HCT116 (cell line): ENCODE measurements around the gene ITPR1. TPM values are rescaled to one million over a fixed set of nuclear protein-coding genes. Genes with fewer than 3 reads are reported as not detected.

Source experiments
- ATAC-seq: fragments of 200-7000 bp; cut with Tn5 transposase; 2 replicates; pipeline ENCODE4 v1.9.1; 2020; ENCODE audit warnings: mild to moderate bottlenecking, moderate library complexity
- BruUV-seq: library from RNA; stranded (reverse); fragments of 400-500 nt; replicated peaks from 2 replicates; lab custom pipeline; 2021; lab: Mats Ljungman, UMichigan
- CTCF ChIA-PET: fragments of 300-600 bp; sonication (Branson Sonifier 250); formaldehyde crosslinking; loops from one replicate; lab custom pipeline; 2021; ENCODE audit warnings: antibody characterized with exemption; lab: Charles Lee
- POLR2A ChIA-PET: fragments of 300-600, 350-600 bp; sonication (Branson Sonifier 250); formaldehyde crosslinking; loops from one replicate; lab custom pipeline; 2021; ENCODE audit warnings: antibody characterized with exemption; lab: Charles Lee
- RAD21 ChIA-PET, 2 experiments: fragments of 300-600 bp; sonication (Branson Sonifier 250); formaldehyde crosslinking; loops; one replicate each; lab custom pipeline; 2023; ENCODE audit warnings: low total read pairs in 2 of 2; ENCODE audit not compliant: uncharacterized antibody in 2 of 2, unreplicated experiment in 2 of 2, low non-redundant PET in 1 of 2; lab: Charles Lee
- DNase-seq: peaks from one replicate; pipeline ENCODE4 v3.0.0-alpha.2; 2010; ENCODE audit warnings: low read depth, low spot score
- H2AFZ ChIP-seq: fragments of 200-600 bp; shearing (Covaris generic), sonication (generic); 2 replicates; pipeline ENCODE4 v1.6.1; 2017; ENCODE audit warnings: low read depth, mixed run types, mixed read lengths, antibody characterized with exemption, low read length; ENCODE audit not compliant: poor library complexity, severe bottlenecking
- H3K27ac ChIP-seq: 2 replicates; pipeline ENCODE4 v1.5.1; 2012; ENCODE audit warnings: low read depth, low read length
- H3K27me3 ChIP-seq: fragments of 200-600 bp; sonication (generic); 2 replicates; pipeline ENCODE4 v1.6.1; 2016; ENCODE audit warnings: mixed run types, low read length, mixed read lengths; ENCODE audit not compliant: insufficient read depth
- H3K36me3 ChIP-seq, 2 experiments: fragments of 200-500 bp in 1 of 2; fragments of 200-600 bp in 1 of 2; sonication (Bioruptor generic) in 1 of 2; sonication (generic) in 1 of 2; 2 replicates each; pipeline versions ENCODE4 v1.5.1 to v1.6.1; 2014 to 2016; ENCODE audit warnings: low read length in 2 of 2, inconsistent platforms in 1 of 2, mixed read lengths in 1 of 2, mixed run types in 1 of 2; ENCODE audit not compliant: insufficient read depth in 2 of 2, control insufficient read depth in 1 of 2
- H3K4me1 ChIP-seq, 2 experiments: fragments of 200-600 bp in 1 of 2; sonication (generic) in 1 of 2; 2 replicates each; pipeline versions ENCODE4 v1.5.1 to v1.6.1; 2012 to 2017; ENCODE audit warnings: low read length in 2 of 2, inconsistent platforms in 1 of 2, mild to moderate bottlenecking in 1 of 2, mixed read lengths in 1 of 2, mixed run types in 1 of 2, moderate library complexity in 1 of 2; ENCODE audit not compliant: insufficient read depth in 2 of 2, control insufficient read depth in 1 of 2
- H3K4me2 ChIP-seq: fragments of 200-600 bp; sonication (generic); 2 replicates; pipeline ENCODE4 v1.6.1; 2017; ENCODE audit warnings: mixed run types, low read length, mixed read lengths
- H3K4me3 ChIP-seq, 2 experiments: fragments of 200-600 bp in 1 of 2; sonication (generic) in 1 of 2; replicated peaks in 1 of 2; 2 replicates each; pipeline ENCODE4 v1.5.1; 2011 to 2016; ENCODE audit warnings: low read length in 2 of 2, control low read depth in 1 of 2, low read depth in 1 of 2, mild to moderate bottlenecking in 1 of 2, mixed read lengths in 1 of 2, mixed run types in 1 of 2
- H3K79me2 ChIP-seq: fragments of 200-600 bp; sonication (generic); 2 replicates; pipeline ENCODE4 v1.6.1; 2017; ENCODE audit warnings: mild to moderate bottlenecking, mixed run types, low read length, moderate library complexity, mixed read lengths; ENCODE audit not compliant: insufficient read depth
- H3K9ac ChIP-seq: fragments of 200-600 bp; sonication (generic); 2 replicates; pipeline ENCODE4 v1.6.1; 2016; ENCODE audit warnings: low read length, mixed read lengths
- H3K9me2 ChIP-seq: fragments of 200-600 bp; sonication (generic), shearing (Covaris generic); 2 replicates; pipeline ENCODE4 v1.6.1; 2017; ENCODE audit warnings: mixed run types, mild to moderate bottlenecking, moderate library complexity; ENCODE audit not compliant: insufficient read depth
- H3K9me3 ChIP-seq, 2 experiments: fragments of 200-500 bp in 1 of 2; fragments of 200-600 bp in 1 of 2; sonication (Bioruptor generic) in 1 of 2; sonication (generic) in 1 of 2; 2 replicates each; pipeline ENCODE4 v1.6.1; 2014 to 2017; ENCODE audit warnings: low read length in 2 of 2, mixed read lengths in 2 of 2, inconsistent platforms in 1 of 2, low read depth in 1 of 2, mild to moderate bottlenecking in 1 of 2, mixed run types in 1 of 2, moderate library complexity in 1 of 2; ENCODE audit not compliant: control insufficient read depth in 1 of 2, insufficient read depth in 1 of 2
- H4K20me1 ChIP-seq: fragments of 200-600 bp; sonication (generic), shearing (Covaris generic); 2 replicates; pipeline ENCODE4 v1.6.1; 2017; ENCODE audit warnings: mixed run types, mild to moderate bottlenecking, moderate library complexity; ENCODE audit not compliant: insufficient read depth
- CBX3 ChIP-seq: IDR thresholded peaks from 2 replicates; pipeline ENCODE4 v1.6.1; 2012; ENCODE audit warnings: low read depth
- CEBPB ChIP-seq: IDR thresholded peaks from 2 replicates; pipeline ENCODE4 v1.6.1; 2012; ENCODE audit warnings: low read depth
- EGR1 ChIP-seq: IDR thresholded peaks from 2 replicates; pipeline ENCODE4 v1.6.1; 2012; ENCODE audit warnings: low read depth
- ELF1 ChIP-seq: IDR thresholded peaks from 2 replicates; pipeline ENCODE4 v1.6.1; 2012; ENCODE audit warnings: low read depth, borderline replicate concordance
- EZH2phosphoT487 ChIP-seq: fragments of 200-600 bp; IDR thresholded peaks from 2 replicates; pipeline ENCODE4 v1.6.1; 2018; ENCODE audit warnings: antibody characterized with exemption, borderline replicate concordance
- POLR2A ChIP-seq: IDR thresholded peaks from 2 replicates; pipeline ENCODE4 v1.7.0; 2011; ENCODE audit warnings: borderline replicate concordance; ENCODE audit not compliant: insufficient read depth, insufficient read length; ENCODE audit errors: extremely low read depth
- POLR2AphosphoS5 ChIP-seq: IDR thresholded peaks from 2 replicates; pipeline ENCODE4 v1.6.1; 2011; ENCODE audit warnings: mild to moderate bottlenecking, low read depth, low read length, moderate library complexity
- SP1 ChIP-seq: IDR thresholded peaks from 2 replicates; pipeline ENCODE4 v1.6.1; 2012; ENCODE audit warnings: low read depth
- SRF ChIP-seq: IDR thresholded peaks from 2 replicates; pipeline ENCODE4 v1.6.1; 2012; ENCODE audit warnings: low read depth
- TCF7L2 ChIP-seq: IDR thresholded peaks from 2 replicates; pipeline ENCODE4 v1.7.0; 2011; ENCODE audit warnings: borderline replicate concordance, inconsistent platforms; ENCODE audit not compliant: insufficient read depth, insufficient read length; ENCODE audit errors: extremely low read depth
- YY1 ChIP-seq: IDR thresholded peaks from 2 replicates; pipeline ENCODE4 v1.6.1; 2011; ENCODE audit warnings: low read length, low read depth, moderate library complexity, mild to moderate bottlenecking; ENCODE audit not compliant: insufficient replicate concordance; ENCODE audit errors: extremely low read depth
- ZNF274 ChIP-seq: fragments of 200-500 bp; sonication (Bioruptor generic); IDR thresholded peaks from 2 replicates; pipeline ENCODE4 v1.6.1; 2014; ENCODE audit warnings: mild to moderate bottlenecking, low read depth, low read length, inconsistent platforms
- intact Hi-C: fragments of 100-400 bp; cut with micrococcal nuclease; formaldehyde crosslinking; loops from 2 replicates; pipeline ENCODE4 v1.10.0; 2022
- total RNA-seq: library from RNA; stranded (reverse); gene quantifications from one replicate; pipeline ENCODE4 v1.2.1, GENCODE V29; 2021; ENCODE audit not compliant: unreplicated experiment
- TF ChIP-seq, protein P1 (sequence below): IDR thresholded peaks from 2 replicates; pipeline ENCODE4 v1.6.1; 2012
- TF ChIP-seq, protein P2 (sequence below): IDR thresholded peaks from 2 replicates; pipeline ENCODE4 v1.6.1; 2011; ENCODE audit warnings: mild to moderate bottlenecking, low read length, moderate library complexity; ENCODE audit not compliant: insufficient replicate concordance; ENCODE audit errors: extremely low read depth

Gene ITPR1
- total RNA-seq, 1 experiment from 2014 or later: 9.2 TPM

DNA sequence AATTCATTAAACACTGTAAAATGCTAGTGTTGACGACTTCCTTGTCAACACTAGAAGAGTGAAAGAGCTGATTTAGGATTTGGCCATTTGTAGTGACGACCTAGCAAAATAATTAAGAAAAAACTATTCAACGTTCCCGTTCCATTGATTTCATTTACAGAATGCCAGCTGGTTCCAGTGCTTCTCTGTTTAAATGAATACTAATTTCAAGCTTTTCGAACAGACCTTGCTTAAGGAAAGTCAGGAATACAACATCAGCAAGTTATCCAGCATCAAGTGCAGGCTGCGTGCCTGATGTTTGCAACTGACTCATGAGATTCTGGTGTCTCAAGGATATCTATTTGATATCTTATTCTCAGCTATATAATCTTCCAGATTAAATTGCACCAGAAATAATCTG is 387.7 kb downstream of the ITPR1 start:
- POLR2A ChIA-PET: interaction anchor here (1.0 kb wide), 1 partner anchor 10 kb away, joined by 3 read pairs; no protein-coding TSS in a partner anchor
- CTCF ChIA-PET: no interaction called here
- intact Hi-C loops: no loop called here

More for the DNA sequence above, 387.7 kb downstream of the ITPR1 start:
- Histone ChIP-seq H3K79me2 (no peaks in the 10 kb centered on the region), H2AFZ (no peak overlapping the region), H3K36me3 (no peaks in the 10 kb centered on the region), H3K27ac (no peak overlapping the region), H4K20me1 (no peaks in the 10 kb centered on the region), H3K9me3 (no peaks in the 10 kb centered on the region), H3K4me1 (no peaks in the 10 kb centered on the region), H3K27me3 (no peaks in the 10 kb centered on the region), H3K9me2 (no peaks in the 10 kb centered on the region), H3K4me2 (no peak overlapping the region), H3K4me3 (no peak overlapping the region), H3K9ac (no peak overlapping the region)
- BruUV-seq: no TSS peak
- TF ChIP-seq CBX3: no peak
- TF ChIP-seq, protein P1, sequence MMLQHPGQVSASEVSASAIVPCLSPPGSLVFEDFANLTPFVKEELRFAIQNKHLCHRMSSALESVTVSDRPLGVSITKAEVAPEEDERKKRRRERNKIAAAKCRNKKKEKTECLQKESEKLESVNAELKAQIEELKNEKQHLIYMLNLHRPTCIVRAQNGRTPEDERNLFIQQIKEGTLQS: no peak
- TF ChIP-seq POLR2AphosphoS5: no peak
- TF ChIP-seq TCF7L2: no peak
- no peak for TF ChIP-seq EZH2phosphoT487
- TF ChIP-seq CEBPB: no peak
- no peak for TF ChIP-seq EGR1
- TF ChIP-seq, protein P2, sequence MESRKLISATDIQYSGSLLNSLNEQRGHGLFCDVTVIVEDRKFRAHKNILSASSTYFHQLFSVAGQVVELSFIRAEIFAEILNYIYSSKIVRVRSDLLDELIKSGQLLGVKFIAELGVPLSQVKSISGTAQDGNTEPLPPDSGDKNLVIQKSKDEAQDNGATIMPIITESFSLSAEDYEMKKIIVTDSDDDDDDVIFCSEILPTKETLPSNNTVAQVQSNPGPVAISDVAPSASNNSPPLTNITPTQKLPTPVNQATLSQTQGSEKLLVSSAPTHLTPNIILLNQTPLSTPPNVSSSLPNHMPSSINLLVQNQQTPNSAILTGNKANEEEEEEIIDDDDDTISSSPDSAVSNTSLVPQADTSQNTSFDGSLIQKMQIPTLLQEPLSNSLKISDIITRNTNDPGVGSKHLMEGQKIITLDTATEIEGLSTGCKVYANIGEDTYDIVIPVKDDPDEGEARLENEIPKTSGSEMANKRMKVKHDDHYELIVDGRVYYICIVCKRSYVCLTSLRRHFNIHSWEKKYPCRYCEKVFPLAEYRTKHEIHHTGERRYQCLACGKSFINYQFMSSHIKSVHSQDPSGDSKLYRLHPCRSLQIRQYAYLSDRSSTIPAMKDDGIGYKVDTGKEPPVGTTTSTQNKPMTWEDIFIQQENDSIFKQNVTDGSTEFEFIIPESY: no peak
- TF ChIP-seq ELF1: no peak
- TF ChIP-seq SP1: no peak
- TF ChIP-seq YY1: no peak
- TF ChIP-seq SRF: no peak
- TF ChIP-seq ZNF274: no peak
- no peak for TF ChIP-seq POLR2A
- RAD21 ChIA-PET: no interaction called here
- ATAC-seq (no peak), DNase-seq (no peak)
